ENCODE measurements around the gene ARGLU1.

DNA sequence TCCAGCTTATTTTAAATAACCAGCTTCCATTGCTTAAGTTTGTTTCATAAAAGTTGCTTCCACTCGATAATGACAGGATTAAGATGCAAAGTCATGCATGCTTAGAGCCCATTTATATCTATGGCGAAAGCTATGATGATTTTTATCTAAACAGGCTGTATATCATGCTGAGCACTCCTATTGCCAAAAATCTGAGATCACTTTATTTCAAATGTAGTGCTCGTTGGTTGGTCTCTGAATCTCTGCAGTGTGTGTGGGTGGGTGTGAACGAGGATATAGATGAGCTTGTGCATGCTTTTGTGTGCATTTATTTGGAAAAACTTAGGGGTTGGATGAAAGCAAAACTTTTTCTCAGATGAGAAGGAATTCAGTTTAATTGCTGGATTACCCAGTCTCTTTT, 27.0 kb upstream of the ARGLU1 start:
- TF ChIP-seq EZH2 (IDR thresholded peaks at IDR 0.05) (no peak), POLR2AphosphoS5 (IDR thresholded peaks at IDR 0.05; ENCODE audit: borderline replicate concordance, low read depth, low read length) (no peak)

Data from SK-N-MC (cell line).